ENCODE data around the gene TGFBR3.

Gene TGFBR3

DNA sequence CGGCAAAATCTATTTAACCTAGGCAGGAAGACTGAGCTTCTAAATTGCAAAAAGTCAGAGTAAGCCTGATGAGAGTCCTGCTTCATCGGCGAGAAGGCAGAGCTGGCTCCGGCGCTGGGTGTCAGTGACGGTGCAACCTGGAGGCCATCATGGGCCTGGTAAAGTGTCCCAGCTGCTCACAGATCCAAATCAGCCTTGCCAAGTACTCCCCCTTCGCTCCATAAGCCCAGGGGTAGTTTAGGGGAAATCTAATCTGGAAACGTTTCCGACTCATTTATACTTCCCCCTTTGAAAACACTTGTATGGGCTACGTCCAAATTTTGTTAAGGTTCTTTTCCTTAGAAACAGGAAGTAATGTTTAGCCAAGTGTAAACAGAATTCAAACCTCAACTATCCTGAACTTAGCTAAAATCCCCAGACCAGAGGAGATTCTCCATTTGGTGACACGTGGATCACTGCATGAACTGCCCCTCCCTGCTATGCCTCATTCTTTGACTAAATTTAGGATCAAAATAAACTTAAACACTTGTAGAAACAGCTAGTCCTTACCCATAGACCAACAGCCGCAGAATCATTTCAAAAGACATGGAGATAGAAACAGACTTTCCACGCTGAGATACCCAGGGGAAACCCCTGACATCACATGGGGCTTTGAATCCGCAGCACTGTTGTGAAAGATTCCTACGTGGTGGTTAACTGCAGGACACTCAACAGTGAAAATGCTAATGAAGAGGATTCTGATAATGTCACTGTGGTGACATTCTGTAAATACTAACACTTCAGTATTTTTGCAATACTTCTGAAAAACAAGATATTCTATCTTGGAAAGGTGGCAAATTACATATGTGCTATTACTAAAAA, 172.7 kb downstream of the TGFBR3 start:
- peak; percentile 68 for DNase-seq (ENCODE audit: low read depth)
- TF ChIP-seq CTCF (IDR thresholded peaks at IDR 0.05; ENCODE audit: insufficient read depth, low read depth, low read length, missing control alignments) = no peak

DNA sequence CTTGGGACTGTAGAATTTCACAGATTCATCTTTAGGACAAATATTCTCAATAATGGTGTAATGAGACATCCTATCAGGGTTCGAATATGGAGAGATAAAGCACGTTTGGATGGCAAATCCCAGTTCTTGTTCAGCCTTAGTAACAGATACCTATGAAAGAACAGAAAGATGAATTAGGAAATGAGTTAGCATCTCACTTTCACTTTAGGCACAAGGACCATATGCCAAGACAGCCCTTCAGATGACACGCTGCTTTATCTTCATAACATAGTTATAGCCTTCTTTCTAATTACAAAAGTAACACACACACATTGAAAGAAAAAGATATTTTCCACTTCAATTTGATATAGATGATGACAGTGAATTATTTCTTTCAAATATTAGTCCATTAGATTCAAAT, 173.6 kb downstream of the TGFBR3 start:
- peak overlapping the region; percentile 13 for H3K4me3 ChIP-seq (ENCODE audit: low read depth, low read length)
- no peak for TF ChIP-seq CTCF (IDR thresholded peaks at IDR 0.05; ENCODE audit: insufficient read depth, low read depth, low read length, missing control alignments)
- peak; percentile 25 for DNase-seq (ENCODE audit: low read depth)

More for the DNA sequence above, 172.7 kb downstream of the TGFBR3 start:
- H3K4me3 ChIP-seq (ENCODE audit: low read depth, low read length) = peak overlapping the region; percentile 13

- no peak for DNase-seq (ENCODE audit: low read depth)
- H3K4me3 ChIP-seq (ENCODE audit: low read depth, low read length) = no peak overlapping the region
- no peak for TF ChIP-seq CTCF (IDR thresholded peaks at IDR 0.05; ENCODE audit: insufficient read depth, low read depth, low read length, missing control alignments)
These were observed 174.3 kb downstream of the TGFBR3 start for GRCh38 chr1:91711504-91712247.

GRCh38 chr1:91710261-91710660, 175.7 kb downstream of the TGFBR3 start:
- DNase-seq (ENCODE audit: low read depth) = no peak
- no peak overlapping the region for H3K4me3 ChIP-seq (ENCODE audit: low read depth, low read length)
- TF ChIP-seq CTCF (IDR thresholded peaks at IDR 0.05; ENCODE audit: insufficient read depth, low read depth, low read length, missing control alignments) = no peak

GRCh38 chr1:91708691-91709090, 177.3 kb downstream of the TGFBR3 start:
- DNase-seq (ENCODE audit: low read depth) = no peak
- TF ChIP-seq CTCF (IDR thresholded peaks at IDR 0.05; ENCODE audit: insufficient read depth, low read depth, low read length, missing control alignments) = no peak

GRCh38 chr1:91707890-91708218, 178.1 kb downstream of the TGFBR3 start:
- no peak for DNase-seq (ENCODE audit: low read depth)
- no peak overlapping the region for H3K4me3 ChIP-seq (ENCODE audit: low read depth, low read length)
- TF ChIP-seq CTCF (IDR thresholded peaks at IDR 0.05; ENCODE audit: insufficient read depth, low read depth, low read length, missing control alignments) = no peak

More at GRCh38 chr1:91708691-91709090, 177.3 kb downstream of the TGFBR3 start:
- H3K4me3 ChIP-seq (ENCODE audit: low read depth, low read length) = no peak overlapping the region
